ENCODE measurements around the gene VPS13C.

- no peak for TF ChIP-seq CTCF (IDR thresholded peaks at IDR 0.05; ENCODE audit: low read depth, low read length, poor library complexity, severe bottlenecking)
- TF ChIP-seq EZH2phosphoT487 (IDR thresholded peaks at IDR 0.05; ENCODE audit: borderline replicate concordance, low read length), result no peak
Observed at GRCh38 chr15:61880084-61880483, 180.2 kb downstream of the VPS13C start.
